B cell (primary cell): Measurements from ENCODE around the gene TMEM87B.

Experiments
- EZH2 ChIP-seq: IDR thresholded peaks from 2 replicates; pipeline ENCODE4 v1.6.1; 2012; ENCODE audit warnings: borderline replicate concordance, low read depth, mild to moderate bottlenecking, moderate library complexity, low read length; ENCODE audit not compliant: insufficient read depth, poor library complexity, severe bottlenecking
- TF ChIP-seq, protein P1 (sequence below): fragments of 200-600 bp; IDR thresholded peaks from one replicate; pipeline ENCODE4 v1.8.0; 2022; ENCODE audit warnings: antibody characterized with exemption, mild to moderate bottlenecking

DNA sequence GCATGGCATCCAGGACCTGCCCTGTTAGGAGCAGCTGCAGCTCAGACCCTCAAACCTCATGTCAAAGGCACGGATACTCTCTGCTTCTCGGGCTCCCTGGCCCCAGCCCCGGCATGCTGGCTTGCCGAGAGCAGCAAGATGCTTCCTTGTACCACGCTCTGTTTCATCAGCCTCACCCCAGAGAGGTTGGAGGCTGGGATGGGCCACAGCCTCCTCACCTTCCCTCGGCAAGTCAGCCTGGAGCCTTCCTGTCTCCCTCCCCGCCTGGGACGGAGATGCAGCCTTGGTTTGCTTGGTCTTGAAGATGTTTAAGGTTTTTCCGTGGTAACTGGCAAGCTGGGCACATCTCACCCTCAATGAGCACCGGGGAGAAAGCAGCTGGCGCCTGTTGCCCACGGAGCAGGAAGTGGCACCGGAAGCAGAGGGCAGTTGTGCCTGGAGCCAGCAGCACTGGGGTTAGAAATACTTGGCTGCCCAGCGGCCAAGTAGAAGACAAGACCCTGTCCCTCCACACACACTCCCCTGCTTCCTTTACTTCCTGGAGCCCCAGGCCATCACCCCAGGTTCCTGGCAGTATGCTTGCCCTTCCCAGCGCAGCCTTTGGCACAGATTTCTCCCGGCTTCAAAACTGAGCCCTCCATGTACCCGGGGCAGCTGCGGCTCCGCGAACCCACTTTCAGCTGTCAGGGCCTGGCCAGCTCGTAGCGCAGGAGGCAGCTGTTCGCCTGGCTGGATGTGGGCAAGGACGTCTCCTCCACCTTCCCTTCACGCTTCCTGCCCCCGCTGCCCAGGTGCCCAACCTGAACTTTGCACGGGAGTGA is 100.5 kb downstream of the TMEM87B start:
- TF ChIP-seq, protein P1, sequence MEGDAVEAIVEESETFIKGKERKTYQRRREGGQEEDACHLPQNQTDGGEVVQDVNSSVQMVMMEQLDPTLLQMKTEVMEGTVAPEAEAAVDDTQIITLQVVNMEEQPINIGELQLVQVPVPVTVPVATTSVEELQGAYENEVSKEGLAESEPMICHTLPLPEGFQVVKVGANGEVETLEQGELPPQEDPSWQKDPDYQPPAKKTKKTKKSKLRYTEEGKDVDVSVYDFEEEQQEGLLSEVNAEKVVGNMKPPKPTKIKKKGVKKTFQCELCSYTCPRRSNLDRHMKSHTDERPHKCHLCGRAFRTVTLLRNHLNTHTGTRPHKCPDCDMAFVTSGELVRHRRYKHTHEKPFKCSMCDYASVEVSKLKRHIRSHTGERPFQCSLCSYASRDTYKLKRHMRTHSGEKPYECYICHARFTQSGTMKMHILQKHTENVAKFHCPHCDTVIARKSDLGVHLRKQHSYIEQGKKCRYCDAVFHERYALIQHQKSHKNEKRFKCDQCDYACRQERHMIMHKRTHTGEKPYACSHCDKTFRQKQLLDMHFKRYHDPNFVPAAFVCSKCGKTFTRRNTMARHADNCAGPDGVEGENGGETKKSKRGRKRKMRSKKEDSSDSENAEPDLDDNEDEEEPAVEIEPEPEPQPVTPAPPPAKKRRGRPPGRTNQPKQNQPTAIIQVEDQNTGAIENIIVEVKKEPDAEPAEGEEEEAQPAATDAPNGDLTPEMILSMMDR, result no peak
- TF ChIP-seq EZH2, result no peak
